Keratinocyte (primary cell): ENCODE data around the gene PPIP5K2. TPM values are rescaled to one million over a fixed set of nuclear protein-coding genes. Genes with fewer than 3 reads are reported as not detected.

Source experiments
- DNase-seq: peaks from one replicate; pipeline ENCODE4 v3.0.0-alpha.2; 2011; ENCODE audit warnings: low read depth, missing footprints, low spot score
- FAIRE-seq: peaks from 2 replicates; lab custom pipeline; 2011; peaks lifted over from hg19 to GRCh38; lab: Jason Lieb, UNC
- H2AFZ ChIP-seq: 2 replicates; pipeline ENCODE4 v1.6.0; 2012; ENCODE audit warnings: low read length, control low read depth, inconsistent platforms; ENCODE audit not compliant: control insufficient read depth
- H3K27ac ChIP-seq: 2 replicates; pipeline ENCODE4 v1.5.1; 2011; ENCODE audit warnings: low read length; ENCODE audit not compliant: control insufficient read depth, insufficient read depth
- H3K27me3 ChIP-seq: 3 replicates; pipeline ENCODE4 v1.6.0; 2011; ENCODE audit warnings: low read length; ENCODE audit not compliant: control insufficient read depth, insufficient read depth; ENCODE audit errors: extremely low read depth
- H3K36me3 ChIP-seq, 2 experiments: 2 replicates in 1 of 2; 3 replicates in 1 of 2; pipeline ENCODE4 v1.5.1; 2011; ENCODE audit warnings: low read length in 2 of 2, mild to moderate bottlenecking in 1 of 2; ENCODE audit not compliant: control insufficient read depth in 2 of 2, insufficient read depth in 2 of 2; ENCODE audit errors: extremely low read depth in 1 of 2
- H3K4me1 ChIP-seq: 3 replicates; pipeline ENCODE4 v1.5.1; 2011; ENCODE audit warnings: low read length; ENCODE audit not compliant: control insufficient read depth, insufficient read depth; ENCODE audit errors: extremely low read depth
- H3K4me2 ChIP-seq: 3 replicates; pipeline ENCODE4 v1.6.0; 2011; ENCODE audit warnings: low read depth, low read length; ENCODE audit not compliant: control insufficient read depth, insufficient read depth; ENCODE audit errors: extremely low read depth
- H3K4me3 ChIP-seq, 3 experiments: fragments of 200-600 bp in 1 of 3; sonication (generic) in 1 of 3; 2 replicates in 2 of 3; 3 replicates in 1 of 3; pipeline ENCODE4 v1.5.1; 2011 to 2016; ENCODE audit warnings: low read length in 3 of 3, mild to moderate bottlenecking in 3 of 3, control low read depth in 2 of 3, inconsistent platforms in 1 of 3, low read depth in 1 of 3, mixed read lengths in 1 of 3, mixed run types in 1 of 3, moderate library complexity in 1 of 3; ENCODE audit not compliant: control insufficient read depth in 2 of 3, insufficient read depth in 2 of 3; ENCODE audit errors: extremely low read depth in 1 of 3
- H3K79me2 ChIP-seq: 2 replicates; pipeline ENCODE4 v1.6.0; 2012; ENCODE audit warnings: low read length; ENCODE audit not compliant: control insufficient read depth, insufficient read depth
- H3K9ac ChIP-seq: 3 replicates; pipeline ENCODE4 v1.6.0; 2011; ENCODE audit warnings: low read length; ENCODE audit not compliant: control insufficient read depth, insufficient read depth; ENCODE audit errors: extremely low read depth
- H3K9me1 ChIP-seq: 3 replicates; pipeline ENCODE4 v1.6.0; 2011; ENCODE audit warnings: low read length; ENCODE audit not compliant: control insufficient read depth, insufficient read depth; ENCODE audit errors: extremely low read depth
- H3K9me3 ChIP-seq: 2 replicates; pipeline ENCODE4 v1.5.1; 2012; ENCODE audit warnings: low read depth, low read length; ENCODE audit not compliant: control insufficient read depth
- H4K20me1 ChIP-seq: 3 replicates; pipeline ENCODE4 v1.6.0; 2011; ENCODE audit warnings: low read length; ENCODE audit not compliant: control insufficient read depth, insufficient read depth; ENCODE audit errors: extremely low read depth
- EZH2 ChIP-seq: IDR thresholded peaks from one replicate; pipeline ENCODE4 v1.6.1; 2012; ENCODE audit warnings: inconsistent platforms, mild to moderate bottlenecking, low read length, moderate library complexity
- dilution Hi-C: fragments of 300-500 bp; cut with MboI; formaldehyde crosslinking; loops from one replicate; pipeline ENCODE4 v1.7.0; 2020; ENCODE audit warnings: low sequenced_read_pairs; ENCODE audit not compliant: extremely low pct_ligation_motif_present
- polyA plus RNA-seq, 5 experiments: library from polyadenylated mRNA; depleted of rRNA in 3 of 5; stranded (reverse) in 3 of 5; stranded (forward) in 1 of 5; unstranded in 1 of 5; fragments of >200 nt; gene quantifications; 1 replicate in 1 of 5; 2 replicates in 3 of 5; 3 replicates in 1 of 5; pipeline versions ENCODE4 v1.2.1 to v1.2.3, GENCODE V29; 2011 to 2012; ENCODE audit warnings: missing spikeins in 2 of 5, low read depth in 1 of 5, low replicate concordance in 1 of 5
- TF ChIP-seq, protein P1 (sequence below), 3 experiments: IDR thresholded peaks in 1 of 3; conservative IDR thresholded peaks in 1 of 3; optimal IDR thresholded peaks in 1 of 3; 2 replicates in 2 of 3; 3 replicates in 1 of 3; pipeline versions ENCODE3 to v1.5.1; 2011; ENCODE audit warnings: low read length in 3 of 3, mild to moderate bottlenecking in 3 of 3, moderate library complexity in 2 of 3, control low read depth in 1 of 3, inconsistent platforms in 1 of 3; ENCODE audit not compliant: insufficient read depth in 2 of 3; ENCODE audit errors: extremely low read depth in 1 of 3

Gene PPIP5K2
- polyA plus RNA-seq, 1 donor (not counting 4 experiments of a cell fraction or from before 2014, with no cell fraction given), result 27.8 TPM

DNA sequence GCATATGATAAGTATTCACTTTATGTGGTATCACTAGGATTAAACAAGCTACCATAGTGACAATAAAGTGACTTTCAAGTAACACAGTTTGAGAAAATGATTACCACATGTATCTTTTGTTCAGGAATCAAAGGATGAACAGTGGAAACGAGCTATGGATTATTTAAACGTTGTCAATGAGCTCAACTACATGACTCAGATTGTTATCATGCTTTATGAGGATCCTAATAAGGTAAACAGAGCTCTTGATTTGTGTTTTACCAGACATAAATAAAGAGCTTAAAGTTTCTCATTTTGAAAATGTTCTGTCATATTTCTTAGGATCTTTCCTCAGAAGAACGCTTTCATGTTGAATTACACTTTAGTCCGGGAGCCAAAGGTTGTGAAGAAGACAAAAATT, 57.4 kb downstream of the PPIP5K2 start:
- no peak for DNase-seq
- no peaks in the 10 kb centered on the region for H3K79me2 ChIP-seq
- H3K9ac ChIP-seq, result no peak overlapping the region
- H2AFZ ChIP-seq, result no peak overlapping the region
- dilution Hi-C loops, result no loop called here
- peaks cover 0 to 3% of the 10 kb centered on the region in 2 experiments for H3K36me3 ChIP-seq
- H3K4me1 ChIP-seq, result no peaks in the 10 kb centered on the region
- no peaks in the 10 kb centered on the region for H3K9me1 ChIP-seq
- no peaks in the 10 kb centered on the region for H3K27me3 ChIP-seq
- no peak for FAIRE-seq
- H3K4me2 ChIP-seq, result no peak overlapping the region
- no peaks in the 10 kb centered on the region for H3K9me3 ChIP-seq
- H3K4me3 ChIP-seq, result no peak overlapping the region
- H4K20me1 ChIP-seq, result no peaks in the 10 kb centered on the region
- no peak for TF ChIP-seq EZH2
- TF ChIP-seq, protein P1, sequence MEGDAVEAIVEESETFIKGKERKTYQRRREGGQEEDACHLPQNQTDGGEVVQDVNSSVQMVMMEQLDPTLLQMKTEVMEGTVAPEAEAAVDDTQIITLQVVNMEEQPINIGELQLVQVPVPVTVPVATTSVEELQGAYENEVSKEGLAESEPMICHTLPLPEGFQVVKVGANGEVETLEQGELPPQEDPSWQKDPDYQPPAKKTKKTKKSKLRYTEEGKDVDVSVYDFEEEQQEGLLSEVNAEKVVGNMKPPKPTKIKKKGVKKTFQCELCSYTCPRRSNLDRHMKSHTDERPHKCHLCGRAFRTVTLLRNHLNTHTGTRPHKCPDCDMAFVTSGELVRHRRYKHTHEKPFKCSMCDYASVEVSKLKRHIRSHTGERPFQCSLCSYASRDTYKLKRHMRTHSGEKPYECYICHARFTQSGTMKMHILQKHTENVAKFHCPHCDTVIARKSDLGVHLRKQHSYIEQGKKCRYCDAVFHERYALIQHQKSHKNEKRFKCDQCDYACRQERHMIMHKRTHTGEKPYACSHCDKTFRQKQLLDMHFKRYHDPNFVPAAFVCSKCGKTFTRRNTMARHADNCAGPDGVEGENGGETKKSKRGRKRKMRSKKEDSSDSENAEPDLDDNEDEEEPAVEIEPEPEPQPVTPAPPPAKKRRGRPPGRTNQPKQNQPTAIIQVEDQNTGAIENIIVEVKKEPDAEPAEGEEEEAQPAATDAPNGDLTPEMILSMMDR (optimal IDR thresholded peaks at IDR 0.05 in 1 of 3, IDR thresholded peaks at IDR 0.05 in 1 of 3, conservative IDR thresholded peaks at IDR 0.05 in 1 of 3; ENCODE audit: extremely low read depth in 1 of 3, insufficient read depth in 2 of 3, low read length in 3 of 3), result no peak
- no peak overlapping the region for H3K27ac ChIP-seq

DNA sequence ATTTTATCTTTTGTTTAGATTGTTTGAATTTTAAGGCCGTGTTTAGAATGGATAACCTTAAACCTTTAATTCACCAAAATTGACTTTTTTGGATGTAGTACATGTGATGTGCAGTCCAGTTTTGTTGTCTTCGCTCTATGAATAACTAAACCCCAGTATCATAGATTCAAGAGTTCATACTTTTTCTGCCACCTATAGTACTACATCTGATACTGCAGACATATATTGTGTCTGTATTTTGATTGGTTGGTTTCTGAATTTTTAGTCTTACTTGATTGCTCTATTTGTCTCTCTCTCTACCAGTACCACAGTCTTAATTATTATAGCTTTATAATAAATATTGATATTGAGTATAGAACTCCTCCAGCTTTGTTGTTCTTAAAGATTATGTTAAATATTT, 58.1 kb downstream of the PPIP5K2 start:
- Histone ChIP-seq H3K27me3 (no peaks in the 10 kb centered on the region), H3K36me3 (peaks cover 0 to 3% of the 10 kb centered on the region in 2 experiments), H3K4me1 (no peaks in the 10 kb centered on the region), H3K27ac (no peak overlapping the region), H3K4me2 (no peak overlapping the region), H3K4me3 (no peak overlapping the region), H3K9me3 (no peaks in the 10 kb centered on the region), H4K20me1 (no peaks in the 10 kb centered on the region), H2AFZ (no peak overlapping the region), H3K9me1 (no peaks in the 10 kb centered on the region), H3K79me2 (no peaks in the 10 kb centered on the region), H3K9ac (no peak overlapping the region)
- DNase-seq (no peak), FAIRE-seq (no peak)
- dilution Hi-C loops, result no loop called here
- no peak for TF ChIP-seq EZH2
- TF ChIP-seq, protein P1 (optimal IDR thresholded peaks at IDR 0.05 in 1 of 3, IDR thresholded peaks at IDR 0.05 in 1 of 3, conservative IDR thresholded peaks at IDR 0.05 in 1 of 3; ENCODE audit: extremely low read depth in 1 of 3, insufficient read depth in 2 of 3, low read length in 3 of 3), result no peak
